ENCODE results near the gene PKNOX2.

GRCh38 chr11:125418396-125418795, 253.8 kb downstream of the PKNOX2 start:
- TF ChIP-seq POLR2A (IDR thresholded peaks at IDR 0.05) (no peak), CTCF (IDR thresholded peaks at IDR 0.05 in 8 of 11, conservative IDR thresholded peaks at IDR 0.05 in 3 of 11) (no peak)
